Skeletal muscle satellite cell (primary cell): ENCODE data around the gene ZFTA.
"Not testable (repeated sequence)": the region's sequence is repeated elsewhere in the genome, so short reads cannot be mapped to it uniquely, and the experiment has no call there.

ENCODE experiments used
- H3K27me3 ChIP-seq: 2 replicates; pipeline ENCODE4 v1.7.0; 2013; ENCODE audit warnings: low read length; ENCODE audit not compliant: control insufficient read depth, insufficient read depth
- H3K36me3 ChIP-seq: 2 replicates; pipeline ENCODE4 v1.7.0; 2013; ENCODE audit warnings: mild to moderate bottlenecking, control low read depth, low read length; ENCODE audit not compliant: insufficient read depth
- H3K4me1 ChIP-seq: 2 replicates; pipeline ENCODE4 v1.7.0; 2013; ENCODE audit warnings: low read length; ENCODE audit not compliant: control insufficient read depth, insufficient read depth
- H3K4me2 ChIP-seq: 2 replicates; pipeline ENCODE4 v1.7.0; 2013; ENCODE audit warnings: mild to moderate bottlenecking, low read length
- H3K4me3 ChIP-seq: 2 replicates; pipeline ENCODE4 v1.7.0; 2013; ENCODE audit warnings: low read length
- H3K9ac ChIP-seq: 2 replicates; pipeline ENCODE4 v1.7.0; 2013; ENCODE audit warnings: mild to moderate bottlenecking, low read depth, low read length, moderate library complexity
- H3K9me3 ChIP-seq: replicated peaks from 2 replicates; pipeline ENCODE4 v1.7.0; 2013; ENCODE audit warnings: mild to moderate bottlenecking, control low read depth, low read length

The ZFTA gene

GRCh38 chr11:63771741-63772318 is 3.3 kb upstream of the ZFTA start:
- peaks cover 11% of the 10 kb centered on the region for H3K4me1 ChIP-seq
- H3K27me3 ChIP-seq, H3K36me3 ChIP-seq, H3K4me3 ChIP-seq, H3K4me2 ChIP-seq, H3K9ac ChIP-seq, H3K9me3 ChIP-seq: not testable (repeated sequence)

DNA sequence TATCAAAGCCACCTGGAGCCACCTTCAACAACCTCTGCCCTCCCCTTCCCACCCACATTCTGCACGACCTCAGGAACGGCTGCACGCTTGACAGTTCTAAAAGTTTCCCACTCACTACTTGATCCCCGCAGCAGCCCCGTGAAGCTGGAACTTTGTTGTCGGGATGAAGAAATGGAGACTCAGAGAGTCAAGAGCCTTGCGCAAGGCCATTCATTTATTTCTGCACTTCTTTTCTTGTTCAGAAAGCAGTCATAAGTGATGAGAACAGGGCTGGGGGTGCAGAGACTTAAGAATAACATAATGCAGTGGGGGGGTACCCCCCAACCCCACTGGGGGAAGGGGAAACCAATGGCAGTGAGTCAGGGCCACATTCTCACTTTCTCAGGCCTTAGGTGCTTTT is 2.2 kb upstream of the ZFTA start:
- Histone ChIP-seq H3K9ac (no peak overlapping the region), H3K36me3 (no peaks in the 10 kb centered on the region), H3K4me2 (no peak overlapping the region), H3K27me3 (no peaks in the 10 kb centered on the region), H3K9me3 (no peaks in the 10 kb centered on the region), H3K4me3 (no peak overlapping the region), H3K4me1 (peaks cover 18% of the 10 kb centered on the region)

GRCh38 chr11:63769714-63770455 is 1.3 kb upstream of the ZFTA start:
- Histone ChIP-seq H3K9ac (peak overlapping the region; percentile 83), H3K36me3 (no peaks in the 10 kb centered on the region), H3K4me2 (peak overlapping the region; percentile 94), H3K9me3 (no peaks in the 10 kb centered on the region), H3K4me1 (peaks cover 18% of the 10 kb centered on the region), H3K4me3 (peak overlapping the region; percentile 96), H3K27me3 (no peaks in the 10 kb centered on the region)

DNA sequence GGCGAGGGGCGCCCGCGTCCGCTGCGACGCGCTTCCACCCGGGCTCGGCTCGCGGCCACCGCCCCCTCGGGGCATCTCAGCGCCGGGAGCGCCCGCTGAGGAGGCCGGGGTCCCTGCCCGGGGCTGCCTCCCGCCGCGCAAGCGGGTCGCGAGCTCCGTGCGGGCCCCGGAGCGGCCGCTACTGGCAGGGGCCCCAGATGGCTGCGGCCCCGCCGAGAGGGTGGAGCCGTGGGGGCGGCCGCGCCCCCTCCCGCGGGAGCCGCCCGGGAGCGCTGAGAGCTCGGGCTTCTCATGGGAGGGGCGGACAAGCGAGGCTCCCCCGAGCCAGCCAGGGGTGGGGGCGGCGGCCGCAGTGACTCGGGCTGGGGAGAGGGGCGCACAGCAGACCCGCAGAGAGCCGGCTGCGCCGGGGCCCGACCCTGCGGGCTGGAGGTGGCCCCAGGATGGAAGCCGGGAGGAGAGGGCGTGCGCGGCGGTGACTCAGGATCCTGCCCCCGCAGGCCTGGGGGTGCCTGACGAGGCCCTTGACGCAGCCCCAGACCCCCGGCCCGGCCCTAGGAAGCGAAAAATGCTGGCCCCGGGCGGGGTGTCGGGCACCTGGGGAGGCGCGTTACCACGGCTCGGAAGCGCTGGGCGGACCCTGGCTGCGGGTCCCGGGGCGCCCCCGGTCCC is 603 bp upstream of the ZFTA start:
- peaks cover 18% of the 10 kb centered on the region for H3K4me1 ChIP-seq
- H3K36me3 ChIP-seq: peaks cover 6% of the 10 kb centered on the region
- no peaks in the 10 kb centered on the region for H3K27me3 ChIP-seq
- H3K9me3 ChIP-seq: no peaks in the 10 kb centered on the region
- peak overlapping the region; percentile 83 for H3K9ac ChIP-seq
- H3K4me2 ChIP-seq: peak overlapping the region; percentile 94
- peak overlapping the region; percentile 96 for H3K4me3 ChIP-seq

DNA sequence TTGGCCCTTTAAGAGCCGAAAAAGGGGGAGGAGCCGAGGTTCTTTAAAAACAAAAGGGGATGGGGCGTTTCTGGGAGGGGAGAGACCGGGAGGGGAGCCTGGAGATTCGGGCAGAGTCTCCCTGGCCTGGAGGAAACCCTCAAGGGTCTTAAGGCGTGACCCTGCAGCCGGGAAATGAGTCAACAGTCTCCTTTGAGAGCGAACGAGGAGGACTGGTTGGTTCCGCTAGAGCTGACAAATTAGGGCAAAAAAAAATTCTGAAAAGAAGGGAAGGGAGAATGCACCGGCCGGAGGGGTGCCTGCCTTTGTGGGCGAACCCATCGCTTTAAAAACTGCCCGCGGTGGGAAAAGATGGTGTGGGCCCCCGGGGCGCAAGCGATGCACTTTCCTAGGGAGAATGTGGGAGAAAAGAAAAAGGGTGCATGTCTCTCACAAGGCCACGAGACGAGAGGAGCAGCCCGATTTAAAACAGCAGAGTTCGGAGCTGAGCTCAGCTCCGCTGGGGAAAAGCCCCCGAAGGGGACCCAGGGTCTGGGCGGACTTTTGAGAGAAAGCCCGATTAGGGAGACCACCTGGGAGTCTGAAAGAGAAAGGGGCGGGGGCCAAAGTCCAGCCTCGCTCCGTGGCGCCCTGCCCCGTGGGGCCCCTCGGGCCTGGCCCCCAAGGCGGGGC is 874 bp downstream of the ZFTA start:
- peaks cover 6% of the 10 kb centered on the region for H3K36me3 ChIP-seq
- peak overlapping the region; percentile 95 for H3K4me2 ChIP-seq
- peaks cover 26% of the 10 kb centered on the region for H3K4me1 ChIP-seq
- H3K27me3 ChIP-seq: no peaks in the 10 kb centered on the region
- no peaks in the 10 kb centered on the region for H3K9me3 ChIP-seq
- H3K4me3 ChIP-seq: peak overlapping the region; percentile 96
- H3K9ac ChIP-seq: peak overlapping the region; percentile 87

DNA sequence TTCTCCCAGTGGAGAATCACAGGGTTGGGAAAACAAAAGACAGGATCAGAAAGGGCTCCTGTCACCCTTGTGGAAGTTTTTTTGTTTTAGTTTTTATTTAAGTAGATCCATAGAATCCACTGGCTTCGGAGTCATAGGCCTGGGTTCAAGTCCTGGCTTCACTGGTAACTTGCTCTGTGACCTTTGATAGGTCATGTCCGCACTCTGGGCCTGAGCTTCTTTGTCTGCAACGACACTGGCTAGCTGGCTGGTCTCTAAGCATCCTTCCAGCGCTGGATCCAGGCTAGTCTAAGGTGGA is 1.4 kb downstream of the ZFTA start:
- H3K9me3 ChIP-seq: no peaks in the 10 kb centered on the region
- peak overlapping the region; percentile 87 for H3K9ac ChIP-seq
- H3K4me2 ChIP-seq: peak overlapping the region; percentile 95
- H3K36me3 ChIP-seq: peaks cover 6% of the 10 kb centered on the region
- no peaks in the 10 kb centered on the region for H3K27me3 ChIP-seq
- peak overlapping the region; percentile 96 for H3K4me3 ChIP-seq
- peaks cover 30% of the 10 kb centered on the region for H3K4me1 ChIP-seq

DNA sequence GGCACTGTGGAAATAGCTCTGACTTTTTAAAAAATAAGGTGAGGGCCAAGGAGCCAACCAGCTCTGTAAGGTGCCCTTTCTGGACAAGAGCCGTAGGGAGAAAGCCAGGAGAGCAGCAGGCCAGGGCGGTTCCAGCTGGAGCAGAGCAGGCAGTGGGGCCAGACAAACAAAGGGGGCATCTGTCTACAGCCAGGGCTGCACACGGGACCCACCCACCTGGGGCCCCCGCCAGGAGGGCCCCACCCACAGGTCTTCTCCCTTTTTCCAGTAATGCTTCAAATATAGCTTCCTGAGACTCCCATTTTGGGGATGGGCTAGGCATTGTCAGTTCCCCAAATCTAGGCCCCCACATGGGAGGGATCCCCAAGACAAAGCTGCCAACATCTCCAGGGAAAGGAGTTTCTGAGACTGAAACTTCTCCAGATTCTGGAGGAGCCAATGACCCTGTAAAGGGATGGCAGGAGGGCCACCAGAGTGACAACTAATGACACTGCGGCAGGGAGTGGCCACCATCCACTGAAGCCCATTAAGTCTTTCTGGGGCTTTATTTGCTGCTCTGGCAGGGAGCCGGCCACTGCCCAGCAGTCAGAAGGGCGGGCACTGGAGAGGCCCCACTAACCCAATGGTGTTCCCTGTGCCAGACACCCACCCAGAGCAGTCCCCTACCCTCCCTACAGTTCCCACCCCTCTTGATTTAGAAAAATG is 1.9 kb downstream of the ZFTA start:
- Histone ChIP-seq H3K4me2 (peak overlapping the region; percentile 95), H3K27me3 (no peaks in the 10 kb centered on the region), H3K4me1 (peaks cover 30% of the 10 kb centered on the region), H3K36me3 (peaks cover 8% of the 10 kb centered on the region), H3K9ac (peak overlapping the region; percentile 87), H3K9me3 (no peaks in the 10 kb centered on the region), H3K4me3 (peak overlapping the region; percentile 96)

DNA sequence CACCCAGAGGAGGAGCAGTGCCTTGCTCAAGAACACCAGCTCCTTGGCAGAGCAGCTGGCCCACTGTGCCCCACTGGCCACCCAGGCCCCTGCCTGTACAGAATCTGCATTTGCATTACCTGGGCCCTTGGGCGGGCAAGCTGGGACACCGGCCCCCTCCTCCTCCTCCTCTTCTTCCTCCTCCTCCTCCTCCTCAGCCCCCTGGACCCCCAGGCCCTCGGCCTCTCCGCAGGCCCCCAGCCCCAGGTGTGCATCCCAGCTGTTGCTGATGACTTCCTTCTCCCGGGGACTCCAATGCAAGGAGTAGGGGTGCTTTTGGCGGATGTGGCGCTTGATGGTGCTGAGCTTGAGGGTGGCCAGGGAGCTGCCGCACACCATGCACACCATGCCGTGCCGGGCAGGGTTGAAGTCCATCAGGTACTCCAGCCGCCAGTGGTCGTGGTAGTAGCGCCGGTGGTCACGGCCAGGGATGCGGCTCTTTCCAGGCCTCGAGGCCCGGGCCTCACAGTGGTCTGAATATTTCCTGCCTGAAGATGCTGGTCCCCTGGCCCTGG is 2.8 kb downstream of the ZFTA start:
- no peak overlapping the region for H3K4me2 ChIP-seq
- H3K4me3 ChIP-seq: no peak overlapping the region
- H3K9me3 ChIP-seq: no peaks in the 10 kb centered on the region
- no peak overlapping the region for H3K9ac ChIP-seq
- no peaks in the 10 kb centered on the region for H3K27me3 ChIP-seq
- H3K4me1 ChIP-seq: peaks cover 30% of the 10 kb centered on the region
- H3K36me3 ChIP-seq: peaks cover 17% of the 10 kb centered on the region

DNA sequence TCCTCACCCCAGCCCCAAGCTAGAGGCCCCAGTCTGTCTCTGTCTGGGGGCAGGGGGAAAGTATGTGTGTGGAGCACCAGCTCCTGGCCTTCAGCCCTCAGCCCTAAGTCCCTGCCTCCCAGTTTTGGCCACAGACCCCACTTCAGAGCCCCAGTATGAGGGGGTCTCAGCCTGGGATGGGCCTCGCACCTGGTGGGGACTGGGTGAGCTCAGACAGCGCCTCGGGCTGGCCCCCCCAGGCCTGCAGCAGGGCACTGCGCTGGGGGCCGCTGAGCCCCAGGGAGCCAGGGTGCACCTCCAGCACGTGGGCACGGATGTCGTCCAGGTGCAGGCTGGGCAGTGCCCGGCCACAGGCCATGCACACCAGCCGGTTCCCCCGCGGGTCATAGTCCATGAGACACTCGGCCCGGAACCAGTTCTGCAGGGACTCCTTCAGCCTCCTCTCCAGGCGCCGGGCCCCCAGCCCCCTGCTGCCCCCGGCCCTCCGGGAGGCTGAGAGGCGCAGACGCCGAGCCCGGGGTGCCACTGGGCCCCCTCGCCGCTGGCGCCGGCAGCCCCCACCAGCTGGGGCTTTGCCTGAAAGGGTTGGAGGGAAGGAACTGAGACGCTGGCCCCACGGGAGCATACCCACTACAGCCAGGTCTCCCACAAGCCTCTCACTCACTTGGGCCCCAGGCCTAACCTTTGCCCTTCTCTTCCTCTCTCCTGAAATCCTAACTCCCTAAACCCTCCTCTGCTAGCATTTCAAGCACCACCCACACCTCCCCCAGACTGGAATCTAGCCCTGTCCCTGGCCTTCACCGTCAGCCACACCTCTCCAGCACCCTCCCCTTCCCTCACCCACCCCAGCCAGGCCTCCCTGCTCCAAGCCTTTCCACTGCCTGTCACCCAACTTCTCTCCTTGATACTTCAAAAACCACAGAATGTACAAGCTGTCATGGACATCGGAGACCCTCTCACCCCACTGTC is 3.6 kb downstream of the ZFTA start:
- Histone ChIP-seq H3K4me3 (no peak overlapping the region), H3K9me3 (no peaks in the 10 kb centered on the region), H3K4me1 (peaks cover 30% of the 10 kb centered on the region), H3K27me3 (no peaks in the 10 kb centered on the region), H3K4me2 (no peak overlapping the region), H3K9ac (no peak overlapping the region), H3K36me3 (peaks cover 21% of the 10 kb centered on the region)

- no peak overlapping the region for H3K9ac ChIP-seq
- no peaks in the 10 kb centered on the region for H3K27me3 ChIP-seq
- H3K4me3 ChIP-seq: no peak overlapping the region
- H3K36me3 ChIP-seq: peaks cover 23% of the 10 kb centered on the region
- H3K4me1 ChIP-seq: peaks cover 25% of the 10 kb centered on the region
- no peak overlapping the region for H3K4me2 ChIP-seq
- H3K9me3 ChIP-seq: no peaks in the 10 kb centered on the region
These were observed 4.3 kb downstream of the ZFTA start for GRCh38 chr11:63764340-63764678.
